Posterior vena cava (tissue), 2 donors: ENCODE data around the gene CHD9NB. TPM values are rescaled to one million over a fixed set of nuclear protein-coding genes. Genes with fewer than 3 reads are reported as not detected.
"Not testable (repeated sequence)": the region's sequence is repeated elsewhere in the genome, so short reads cannot be mapped to it uniquely, and the experiment has no call there.

ENCODE experiments used
- DNase-seq: peaks from one replicate; pipeline ENCODE4 v3.0.0-alpha.2; 2020; ENCODE audit warnings: low spot score
- intact Hi-C, 2 donors: fragments of 100-400 bp; cut with DNase I; formaldehyde crosslinking; loops; one replicate each; pipeline versions ENCODE4 v1.14.1 to v1.14.2; 2022 to 2023
- total RNA-seq, 2 donors: library from RNA; stranded (reverse); fragmentation: NEBNext Ultra II Directional; extraction: Animal tissue kit (Norgen Biotek cat#: 25700); gene quantifications; one replicate each; pipeline ENCODE4 v1.2.1, GENCODE V29; 2021
- donor health status: DM: yes; HTN: yes; CAD: no.
- donor health status: DM: yes; HTN: yes; CAD: no.

CHD9NB gene
- total RNA-seq, 2 donors from 2014 or later, result 1.0 to 3.2 TPM

GRCh38 chr16:53061701-53062159, 9.0 kb upstream of the CHD9NB start:
- intact Hi-C loops, result no loop called here
- DNase-seq, result no peak

- DNase-seq, result no peak
- intact Hi-C loops, result no loop called here
Measured at GRCh38 chr16:53061256-53061655, 8.6 kb upstream of the CHD9NB start.

- intact Hi-C loops, result loop anchor here in 1 of 2 donors (10.0 kb wide), 2 partner anchors 65 to 155 kb away; no protein-coding TSS in a partner anchor
- DNase-seq, result no peak
Measured at GRCh38 chr16:53059672-53060071, 7.0 kb upstream of the CHD9NB start.

- intact Hi-C loops, result loop anchor here in 1 of 2 donors (10.0 kb wide), 2 partner anchors 66 to 156 kb away; no protein-coding TSS in a partner anchor
- DNase-seq, result no peak
Measured at GRCh38 chr16:53058882-53059281, 6.2 kb upstream of the CHD9NB start.

GRCh38 chr16:53058441-53058840, 5.7 kb upstream of the CHD9NB start:
- intact Hi-C loops, result loop anchor here in 1 of 2 donors (10.0 kb wide), 2 partner anchors 66 to 156 kb away; no protein-coding TSS in a partner anchor
- no peak for DNase-seq

GRCh38 chr16:53057658-53058057, 5.0 kb upstream of the CHD9NB start:
- intact Hi-C loops, result loop anchor here in 1 of 2 donors (10.0 kb wide), 2 partner anchors 67 to 157 kb away; no protein-coding TSS in a partner anchor
- no peak for DNase-seq

GRCh38 chr16:53056392-53056881, 3.7 kb upstream of the CHD9NB start:
- no peak for DNase-seq
- intact Hi-C loops, result loop anchor here in 1 of 2 donors (10.0 kb wide), 2 partner anchors 68 to 158 kb away; no protein-coding TSS in a partner anchor

- DNase-seq, result no peak
- intact Hi-C loops, result loop anchor here in 1 of 2 donors (10.0 kb wide), 2 partner anchors 69 to 159 kb away; no protein-coding TSS in a partner anchor
Measured at GRCh38 chr16:53055541-53056391, 3.1 kb upstream of the CHD9NB start.

GRCh38 chr16:53054670-53055485, 2.2 kb upstream of the CHD9NB start, which contains the start of gene CHD9:
CHD9 (plus strand) TSS chr16:53054991; CDS start chr16:53156090, 101,099 bp downstream.
- intact Hi-C loops, result loop anchor here in 1 of 2 donors (10.0 kb wide), 2 partner anchors 70 to 160 kb away; no protein-coding TSS in a partner anchor

GRCh38 chr16:53053967-53054669, 1.4 kb upstream of the CHD9NB start:
- intact Hi-C loops, result loop anchor here in 1 of 2 donors (10.0 kb wide), 2 partner anchors 71 to 161 kb away; no protein-coding TSS in a partner anchor
- DNase-seq, result peak; percentile 86

More at GRCh38 chr16:53054670-53055485, 2.2 kb upstream of the CHD9NB start, which contains the start of gene CHD9:
- DNase-seq, result peak; percentile 94

GRCh38 chr16:53051255-53051654, 1.4 kb downstream of the CHD9NB start:
- not testable (repeated sequence) for DNase-seq
- intact Hi-C loops, result loop anchor here in 1 of 2 donors (10.0 kb wide), 2 partner anchors 74 to 164 kb away; no protein-coding TSS in a partner anchor

GRCh38 chr16:53048139-53048915, 4.4 kb downstream of the CHD9NB start:
- intact Hi-C loops, result no loop called here
- no peak for DNase-seq

- intact Hi-C loops, result loop anchor here in 1 of 2 donors (1.0 kb wide), 1 partner anchor 35 kb away; no protein-coding TSS in a partner anchor
- not testable (repeated sequence) for DNase-seq
Measured at GRCh38 chr16:53047515-53047914, 5.2 kb downstream of the CHD9NB start.

GRCh38 chr16:53045341-53046220, 7.1 kb downstream of the CHD9NB start:
- DNase-seq, result no peak
- intact Hi-C loops, result no loop called here

GRCh38 chr16:53043986-53044601, 8.6 kb downstream of the CHD9NB start:
- DNase-seq, result no peak
- intact Hi-C loops, result no loop called here

GRCh38 chr16:53043428-53043831, 9.3 kb downstream of the CHD9NB start:
- intact Hi-C loops, result no loop called here

More at GRCh38 chr16:53043428-53043831, 9.3 kb downstream of the CHD9NB start:
- DNase-seq, result peak; percentile 83
